Measurements from ENCODE around the gene BCL2L11.
A peak's percentile ranks its signal among the peaks of the same experiment; 100 is the strongest.

Gene BCL2L11

DNA sequence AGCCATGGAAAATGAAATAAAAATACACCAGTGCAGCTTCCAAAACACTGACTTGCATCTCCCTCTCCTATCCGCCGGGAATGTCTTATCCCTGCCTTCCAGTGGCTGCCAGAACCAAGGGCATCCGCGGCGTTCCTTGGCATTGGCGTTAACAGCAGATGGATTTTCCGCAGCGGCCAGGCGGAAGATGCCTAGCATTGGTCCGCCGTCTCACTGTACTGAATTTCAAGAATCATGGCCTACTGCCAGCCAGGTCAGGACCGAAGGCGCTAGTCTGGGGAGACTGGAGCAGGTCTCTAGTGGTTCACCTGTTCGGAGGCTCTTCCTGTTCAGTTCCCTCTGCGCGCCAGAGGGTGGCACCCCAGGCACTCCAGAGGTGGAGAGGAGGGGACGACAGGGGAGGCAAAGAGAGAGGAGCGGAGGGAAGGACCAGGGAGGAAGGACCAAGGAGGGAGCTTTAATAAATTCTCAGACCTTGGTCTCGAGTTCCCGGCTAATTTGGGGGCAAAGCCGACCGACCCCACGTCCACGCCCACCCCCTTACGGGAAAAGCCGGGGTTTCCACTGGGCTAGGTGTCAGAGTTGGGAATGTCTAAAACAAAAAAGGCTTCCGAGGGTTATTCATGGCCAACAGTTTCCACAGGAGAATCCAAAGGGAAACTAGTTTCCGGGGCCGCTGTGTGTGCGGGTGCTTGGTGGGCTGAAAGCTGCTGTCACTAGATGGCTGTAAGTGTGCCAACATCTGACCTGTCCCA, 3.7 kb upstream of the BCL2L11 start:
- Histone ChIP-seq H3K4me1 (no peaks in the 10 kb centered on the region), H3K9me3 (no peaks in the 10 kb centered on the region), H3K4me3 (ENCODE audit: low read depth, low read length) (peak overlapping the region; percentile 53), H3K36me3 (no peaks in the 10 kb centered on the region), H3K27me3 (no peaks in the 10 kb centered on the region)
- TF ChIP-seq, protein P1, sequence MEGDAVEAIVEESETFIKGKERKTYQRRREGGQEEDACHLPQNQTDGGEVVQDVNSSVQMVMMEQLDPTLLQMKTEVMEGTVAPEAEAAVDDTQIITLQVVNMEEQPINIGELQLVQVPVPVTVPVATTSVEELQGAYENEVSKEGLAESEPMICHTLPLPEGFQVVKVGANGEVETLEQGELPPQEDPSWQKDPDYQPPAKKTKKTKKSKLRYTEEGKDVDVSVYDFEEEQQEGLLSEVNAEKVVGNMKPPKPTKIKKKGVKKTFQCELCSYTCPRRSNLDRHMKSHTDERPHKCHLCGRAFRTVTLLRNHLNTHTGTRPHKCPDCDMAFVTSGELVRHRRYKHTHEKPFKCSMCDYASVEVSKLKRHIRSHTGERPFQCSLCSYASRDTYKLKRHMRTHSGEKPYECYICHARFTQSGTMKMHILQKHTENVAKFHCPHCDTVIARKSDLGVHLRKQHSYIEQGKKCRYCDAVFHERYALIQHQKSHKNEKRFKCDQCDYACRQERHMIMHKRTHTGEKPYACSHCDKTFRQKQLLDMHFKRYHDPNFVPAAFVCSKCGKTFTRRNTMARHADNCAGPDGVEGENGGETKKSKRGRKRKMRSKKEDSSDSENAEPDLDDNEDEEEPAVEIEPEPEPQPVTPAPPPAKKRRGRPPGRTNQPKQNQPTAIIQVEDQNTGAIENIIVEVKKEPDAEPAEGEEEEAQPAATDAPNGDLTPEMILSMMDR (IDR thresholded peaks at IDR 0.05; ENCODE audit: low read depth, low read length): peak; percentile 80
- DNase-seq: peak; percentile 69

DNA sequence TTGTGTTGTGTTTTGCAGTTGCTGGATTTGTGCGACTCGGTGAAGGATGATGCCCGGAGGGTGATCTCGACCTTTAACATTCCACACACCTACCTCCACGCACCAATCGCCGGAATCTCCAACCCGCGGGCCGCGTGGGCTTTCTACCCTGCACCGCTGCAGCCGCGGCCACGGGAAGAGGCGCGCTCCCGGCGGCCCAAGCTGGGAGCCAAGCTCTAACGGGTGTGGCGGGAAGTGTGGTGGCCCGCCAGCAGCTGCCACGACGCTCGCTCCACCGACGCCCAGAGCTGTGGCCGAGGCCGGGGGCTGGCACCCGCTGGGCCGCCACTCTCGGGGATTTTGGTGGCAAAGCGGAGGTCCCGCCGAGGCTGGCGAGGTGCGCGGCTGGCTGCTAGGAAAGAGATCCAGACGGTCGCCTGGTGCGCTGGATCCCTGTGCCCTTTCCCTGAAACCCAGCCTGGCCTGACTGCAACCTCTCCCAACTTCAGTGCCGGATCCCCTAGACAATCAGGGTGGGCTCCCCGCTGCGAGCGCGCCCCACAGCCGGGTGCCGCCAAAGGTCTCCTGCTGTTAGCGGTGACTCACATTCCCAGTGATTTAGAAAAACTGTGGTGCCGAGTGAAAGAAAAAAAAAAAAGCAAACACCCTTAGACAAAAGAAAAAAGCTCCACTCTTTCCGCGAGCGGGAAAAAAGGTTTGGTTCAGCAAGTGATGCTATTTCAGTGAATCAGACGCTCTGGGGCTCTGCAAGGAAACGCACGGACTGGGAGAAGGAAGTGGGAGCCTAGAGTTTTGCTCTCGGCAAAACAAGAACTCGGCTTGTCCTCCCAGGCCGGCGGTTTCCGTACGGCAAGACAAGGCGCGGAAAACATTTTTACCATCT, 2.9 kb upstream of the BCL2L11 start:
- H3K4me3 ChIP-seq (ENCODE audit: low read depth, low read length): peak overlapping the region; percentile 53
- no peaks in the 10 kb centered on the region for H3K36me3 ChIP-seq
- TF ChIP-seq, protein P1 (IDR thresholded peaks at IDR 0.05; ENCODE audit: low read depth, low read length): no peak
- DNase-seq: no peak
- no peaks in the 10 kb centered on the region for H3K27me3 ChIP-seq
- no peaks in the 10 kb centered on the region for H3K9me3 ChIP-seq
- no peaks in the 10 kb centered on the region for H3K4me1 ChIP-seq

DNA sequence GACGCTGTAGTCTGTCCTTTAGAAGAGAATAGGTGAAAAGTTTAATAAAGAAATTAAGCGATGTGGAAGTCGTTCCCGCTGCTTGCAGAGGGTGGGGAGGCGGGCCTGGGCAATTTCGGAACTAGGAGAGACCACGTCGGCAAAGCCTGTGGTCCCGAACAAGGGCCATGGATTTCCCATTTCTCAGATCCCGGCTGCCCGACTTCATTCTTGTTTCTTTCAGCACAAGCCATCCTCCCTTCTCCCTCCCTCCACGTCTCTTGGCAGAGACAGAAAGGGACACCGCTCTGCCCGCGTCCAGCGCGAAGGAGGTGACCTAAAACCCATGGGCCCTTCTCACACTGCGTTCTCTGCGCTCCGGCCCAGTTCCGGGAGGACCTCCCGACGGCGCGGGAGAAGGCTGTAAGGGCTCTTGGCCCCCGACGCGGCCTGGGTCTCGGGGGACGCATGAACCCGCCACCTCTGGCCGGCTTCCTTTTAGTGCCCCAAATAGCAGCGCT, 2.2 kb upstream of the BCL2L11 start:
- no peaks in the 10 kb centered on the region for H3K4me1 ChIP-seq
- H3K27me3 ChIP-seq: no peaks in the 10 kb centered on the region
- TF ChIP-seq, protein P1 (IDR thresholded peaks at IDR 0.05; ENCODE audit: low read depth, low read length): no peak
- DNase-seq: no peak
- H3K9me3 ChIP-seq: no peaks in the 10 kb centered on the region
- no peaks in the 10 kb centered on the region for H3K36me3 ChIP-seq
- no peak overlapping the region for H3K4me3 ChIP-seq (ENCODE audit: low read depth, low read length)

DNA sequence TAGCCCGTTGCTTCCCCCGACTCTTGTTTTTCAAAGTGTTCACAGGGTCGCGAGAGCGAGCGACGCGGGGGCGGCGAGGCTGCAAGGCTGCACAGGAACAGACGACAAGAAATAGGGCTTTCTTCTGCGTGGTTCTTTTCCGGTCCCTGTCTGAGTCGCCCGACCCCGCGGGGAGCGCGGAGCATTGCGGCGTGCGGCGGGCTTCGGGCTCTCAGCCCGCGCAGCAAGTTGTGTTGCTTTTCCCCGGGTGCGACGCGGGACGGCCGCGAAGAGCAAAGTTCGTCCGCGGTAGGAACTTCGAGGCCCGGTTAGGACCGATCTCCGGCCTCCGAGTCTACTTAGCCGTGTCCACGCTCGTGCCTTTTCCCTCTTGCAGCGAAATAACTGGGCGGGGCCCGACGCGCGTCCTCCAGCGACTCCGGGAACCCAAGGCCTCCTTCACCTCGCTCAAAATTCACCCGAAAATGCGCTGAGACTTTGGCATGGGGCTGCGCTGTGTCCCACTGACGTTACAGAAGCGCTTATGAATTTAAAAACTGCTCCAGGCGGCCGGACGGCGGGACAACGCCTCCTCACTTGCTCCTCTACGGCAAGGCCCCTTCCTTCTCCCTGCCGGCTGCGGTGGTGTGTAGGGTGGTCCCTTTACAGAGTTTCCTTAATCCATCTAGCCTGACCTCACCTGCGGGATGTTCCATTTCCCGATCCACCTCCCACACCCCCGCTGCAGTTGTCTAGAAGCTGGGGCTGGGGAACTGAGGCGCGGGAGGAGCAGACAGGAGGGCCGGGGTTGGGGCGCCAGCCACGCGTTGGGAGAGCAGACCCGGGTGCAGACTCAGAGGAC, 1.5 kb upstream of the BCL2L11 start:
- no peaks in the 10 kb centered on the region for H3K4me1 ChIP-seq
- TF ChIP-seq, protein P1 (IDR thresholded peaks at IDR 0.05; ENCODE audit: low read depth, low read length): no peak
- no peaks in the 10 kb centered on the region for H3K9me3 ChIP-seq
- no peak for DNase-seq
- H3K27me3 ChIP-seq: no peaks in the 10 kb centered on the region
- no peak overlapping the region for H3K4me3 ChIP-seq (ENCODE audit: low read depth, low read length)
- no peaks in the 10 kb centered on the region; the same call in 1 of the 2 replicates for H3K36me3 ChIP-seq

DNA sequence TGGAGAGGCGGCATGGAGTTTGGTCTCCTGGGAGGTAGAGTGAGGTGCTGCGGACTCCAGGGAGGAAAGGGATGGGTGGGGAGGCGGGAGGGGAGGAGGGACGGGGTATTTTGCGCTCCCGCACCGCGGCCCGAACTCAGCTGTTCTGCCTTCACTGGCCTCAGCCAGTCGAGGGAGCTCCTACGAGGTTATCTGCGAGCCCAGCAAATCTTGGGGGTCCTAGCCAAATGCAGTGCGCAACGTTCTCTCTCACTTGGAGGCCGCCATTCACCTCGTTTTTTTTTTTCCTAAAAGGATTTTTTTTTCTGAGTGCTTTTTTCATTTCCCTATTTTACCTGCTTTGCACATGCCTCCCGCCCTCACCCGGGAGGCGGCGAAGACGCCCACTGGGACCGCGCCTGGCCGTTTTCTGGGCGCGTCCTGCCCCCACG, 877 bp upstream of the BCL2L11 start:
- TF ChIP-seq, protein P1 (IDR thresholded peaks at IDR 0.05; ENCODE audit: low read depth, low read length): no peak
- no peak for DNase-seq
- no peaks in the 10 kb centered on the region for H3K27me3 ChIP-seq

More for the DNA sequence above, 877 bp upstream of the BCL2L11 start:
- peaks cover 6% of the 10 kb centered on the region; the same call in 1 of the 2 replicates for H3K36me3 ChIP-seq
- H3K4me3 ChIP-seq (ENCODE audit: low read depth, low read length): peak overlapping the region; percentile 48
- no peaks in the 10 kb centered on the region for H3K9me3 ChIP-seq
- no peaks in the 10 kb centered on the region for H3K4me1 ChIP-seq
